Activated T-cell treated with anti-CD3 and anti-CD28 coated beads, Interleukin-2, amount 50 U/mL, for 48 hours (primary cell): ENCODE measurements around the gene RCHY1.
A peak's percentile ranks its signal among the peaks of the same experiment; 100 is the strongest.
"Not testable (repeated sequence)": the region's sequence is repeated elsewhere in the genome, so short reads cannot be mapped to it uniquely, and the experiment has no call there.

ENCODE experiments used
- DNase-seq, 2 experiments: peaks; one replicate each; pipeline ENCODE4 v3.0.0-alpha.2; 2020

RCHY1 gene

GRCh38 chr4:75514131-75514948, at the start of gene RCHY1, which contains the start of gene THAP6:
RCHY1 (minus strand) TSS chr4:75514403; CDS start chr4:75514286, 117 bp downstream.
THAP6 (plus strand) TSS chr4:75514473; CDS start chr4:75515453, 980 bp downstream.
- peak; percentile 94 to 95 for DNase-seq

- no peak for DNase-seq
These were observed 47.6 kb upstream of the RCHY1 start for GRCh38 chr4:75561789-75562188.

DNA sequence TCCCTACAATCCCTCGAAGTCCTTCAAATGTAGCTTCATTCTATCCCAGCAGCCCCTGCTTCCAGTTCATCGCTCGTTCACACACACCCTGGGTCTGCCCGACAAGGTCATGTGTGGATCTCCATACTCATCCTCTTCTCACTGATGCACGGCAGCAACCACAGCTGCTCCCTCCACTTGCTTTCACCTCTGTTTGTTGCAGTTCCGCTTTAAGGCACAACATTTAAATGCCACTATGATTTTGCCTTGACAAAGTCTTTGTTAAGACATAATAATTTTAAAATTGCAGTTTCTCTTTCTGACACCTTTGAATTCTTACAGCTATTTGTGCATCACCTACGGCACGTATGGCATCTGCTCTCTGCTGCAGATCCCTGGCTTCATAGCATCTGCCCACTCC, 43.5 kb upstream of the RCHY1 start:
- DNase-seq: no peak

- DNase-seq: peak; percentile 32 to 44
These were observed 41.3 kb upstream of the RCHY1 start, which contains the start of gene ODAPH for GRCh38 chr4:75555294-75556164. ODAPH (plus strand) TSS chr4:75556066; CDS start chr4:75556083, 17 bp downstream.

- DNase-seq: no peak
These were observed 38.2 kb upstream of the RCHY1 start for GRCh38 chr4:75552452-75552851.

DNA sequence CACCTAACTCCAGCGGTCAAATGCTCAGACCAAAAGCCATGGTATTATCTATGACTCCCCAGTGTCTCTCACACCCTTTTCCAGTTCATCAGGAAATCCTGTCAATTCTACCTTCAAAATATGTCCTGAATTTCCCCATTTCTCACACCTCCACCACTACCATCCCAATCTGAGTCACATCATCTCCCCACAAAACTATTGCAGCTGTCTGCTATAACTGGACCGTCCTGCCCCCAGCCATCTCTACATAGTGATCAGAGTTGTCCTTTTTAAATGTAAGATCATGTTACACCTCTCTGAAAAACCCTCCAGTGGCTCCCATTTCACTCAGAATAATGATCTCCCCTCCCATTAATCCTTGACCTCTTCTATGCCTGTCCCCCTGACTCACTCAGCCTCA, 34.8 kb upstream of the RCHY1 start:
- DNase-seq: no peak

GRCh38 chr4:75547647-75548387, 33.6 kb upstream of the RCHY1 start:
- no peak for DNase-seq

GRCh38 chr4:75545526-75545925, 31.3 kb upstream of the RCHY1 start:
- DNase-seq: no peak

GRCh38 chr4:75544870-75545269, 30.7 kb upstream of the RCHY1 start:
- no peak for DNase-seq

GRCh38 chr4:75544220-75544619, 30.0 kb upstream of the RCHY1 start:
- not testable (repeated sequence) for DNase-seq

GRCh38 chr4:75542824-75543223, 28.6 kb upstream of the RCHY1 start:
- DNase-seq: no peak

GRCh38 chr4:75537308-75537707, 23.1 kb upstream of the RCHY1 start:
- not testable (repeated sequence) for DNase-seq

DNA sequence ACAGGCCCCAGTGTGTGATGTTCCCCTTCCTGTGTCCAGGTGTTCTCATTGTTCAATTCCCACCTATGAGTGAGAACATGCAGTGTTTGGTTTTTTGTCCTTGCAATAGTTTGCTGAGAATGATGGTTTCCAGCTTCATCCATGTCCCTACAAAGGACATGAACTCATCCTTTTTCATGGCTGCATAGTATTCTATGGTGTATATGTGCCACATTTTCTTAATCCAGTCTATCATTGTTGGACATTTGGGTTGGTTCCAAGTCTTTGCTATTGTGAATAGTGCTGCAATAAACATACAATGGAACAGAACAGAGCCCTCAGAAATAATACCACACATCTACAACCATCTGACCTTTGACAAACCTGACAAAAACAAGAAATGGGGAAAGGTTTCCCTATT, 19.7 kb upstream of the RCHY1 start:
- not testable (repeated sequence) for DNase-seq

GRCh38 chr4:75533339-75533887, 19.2 kb upstream of the RCHY1 start:
- not testable (repeated sequence) for DNase-seq

DNA sequence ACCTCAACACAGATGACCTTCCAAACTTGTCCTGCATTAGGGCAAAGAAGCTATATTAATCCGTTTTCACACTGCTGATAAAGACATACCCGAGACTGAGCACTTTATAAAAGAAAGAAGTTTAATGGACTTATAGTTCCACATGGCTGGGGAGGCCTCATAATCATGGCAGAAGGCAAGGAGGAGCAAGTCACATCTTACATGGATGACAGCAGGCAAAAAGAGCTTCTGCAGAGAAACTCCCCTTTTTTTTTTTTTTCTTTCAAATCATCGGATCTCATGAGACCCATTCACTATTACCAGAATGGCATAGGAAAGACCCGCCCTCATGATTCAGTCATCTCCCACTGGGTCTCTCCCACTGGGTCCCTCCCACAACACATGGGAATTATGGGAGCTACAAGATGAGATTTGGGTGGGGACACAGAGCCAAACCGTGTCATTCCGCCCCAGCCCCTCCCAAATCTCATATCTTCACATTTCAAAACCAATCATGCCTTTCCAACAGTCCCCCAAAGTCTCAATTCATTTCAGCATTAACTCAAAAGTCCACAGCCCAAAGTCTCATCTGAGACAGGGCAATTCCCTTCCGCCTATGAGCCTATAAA, 17.4 kb upstream of the RCHY1 start:
- not testable (repeated sequence) for DNase-seq

DNA sequence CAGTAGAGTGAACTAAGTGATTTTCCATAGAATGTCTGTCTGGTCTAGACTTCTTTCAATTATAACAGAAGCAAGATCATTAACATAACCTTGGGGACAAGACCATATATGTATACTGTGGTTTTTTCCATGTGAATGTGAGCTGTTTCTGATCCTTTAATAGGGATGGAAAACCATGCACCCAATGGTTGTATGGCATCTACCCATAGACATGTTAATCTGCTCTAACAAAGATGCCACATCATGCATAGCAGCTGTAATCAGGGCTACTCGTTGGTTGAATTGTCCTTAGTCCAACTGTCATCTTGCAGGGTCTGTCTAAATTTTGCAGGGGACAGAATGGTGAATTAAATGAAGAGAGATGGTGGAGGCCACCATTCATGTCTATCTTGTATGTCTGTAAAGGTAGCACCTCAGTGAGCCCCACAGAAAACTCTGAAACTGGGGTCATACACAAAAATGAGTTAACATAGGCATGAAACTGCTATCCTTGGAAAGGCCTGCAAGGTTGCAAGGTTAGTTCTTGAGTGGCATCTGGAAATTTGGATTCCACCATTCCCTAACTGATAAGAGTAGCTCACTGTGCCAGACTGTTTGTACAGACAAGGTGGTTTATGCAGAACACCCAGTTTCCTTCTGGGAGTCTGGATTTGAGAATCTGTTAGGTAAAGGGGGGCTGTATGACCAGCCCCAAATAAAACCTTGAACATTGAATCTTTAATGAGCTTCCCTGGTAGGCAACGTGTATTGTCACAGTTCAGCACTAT, 16.5 kb upstream of the RCHY1 start:
- no peak for DNase-seq

DNA sequence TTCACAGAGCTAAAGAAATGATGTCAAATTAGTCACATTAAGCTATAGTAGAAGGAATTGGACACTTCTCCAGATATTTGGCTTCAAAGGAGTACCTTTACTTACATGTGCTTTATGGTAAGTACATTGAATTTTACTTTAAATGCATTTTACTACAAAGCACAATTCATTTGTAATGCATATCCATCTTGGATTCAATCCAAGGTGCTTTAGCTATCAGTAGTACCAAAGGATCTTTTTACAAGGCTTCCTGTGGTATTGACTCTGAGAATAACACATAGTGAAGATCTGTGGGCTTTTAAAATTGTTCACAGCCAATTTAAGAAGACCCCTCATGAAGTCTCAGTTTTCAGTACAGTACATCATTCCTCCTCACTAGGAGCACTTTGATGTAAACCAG, 13.3 kb upstream of the RCHY1 start:
- DNase-seq: no peak

DNA sequence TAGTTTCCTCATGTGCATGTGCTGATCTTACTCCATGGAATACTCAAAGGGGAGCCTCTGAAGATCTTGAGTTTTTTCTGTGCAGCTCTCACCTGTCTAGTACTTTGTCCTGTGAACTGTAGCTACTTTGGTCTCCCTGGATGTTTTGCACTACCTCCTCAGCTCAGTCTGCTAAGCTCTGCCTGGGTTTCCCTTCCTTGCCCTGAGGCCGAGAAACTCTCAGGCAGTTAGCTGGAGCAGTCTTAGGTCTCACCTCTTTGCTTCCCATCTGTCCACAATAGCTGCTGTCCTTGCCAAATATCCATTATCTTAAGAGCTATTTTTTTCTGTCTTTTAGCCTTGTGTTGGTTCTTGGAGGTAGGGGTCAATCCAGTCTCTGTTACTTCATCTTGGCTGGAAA, 11.7 kb upstream of the RCHY1 start:
- DNase-seq: no peak

- no peak for DNase-seq
These were observed 10.9 kb upstream of the RCHY1 start for GRCh38 chr4:75525086-75525485.

- not testable (repeated sequence) for DNase-seq
These were observed 5.2 kb upstream of the RCHY1 start for GRCh38 chr4:75519452-75519851.

DNA sequence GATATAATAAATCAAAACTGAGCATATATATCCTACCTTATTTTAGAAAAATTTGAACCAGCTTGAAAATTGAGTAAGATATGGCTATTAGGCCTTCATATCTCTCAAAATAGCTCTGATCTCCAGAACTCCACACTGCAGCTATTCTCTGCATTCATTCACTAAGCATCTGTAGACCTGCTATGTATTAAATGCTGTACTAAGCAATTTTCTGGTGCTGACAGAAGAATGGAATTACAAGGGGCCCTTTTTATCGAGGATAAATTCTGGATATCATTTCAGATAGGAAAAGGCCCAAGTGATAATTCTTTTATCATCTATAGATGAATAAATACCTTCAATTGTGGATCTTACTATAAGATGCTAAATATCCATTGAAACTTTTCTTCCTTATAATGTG, 1.9 kb upstream of the RCHY1 start:
- no peak for DNase-seq
